ENCODE measurements around the gene FEM1B.
A peak's percentile ranks its signal among the peaks of the same experiment; 100 is the strongest.

The FEM1B gene

GRCh38 chr15:68299436-68299835 is 21.9 kb downstream of the FEM1B start:
- TF ChIP-seq, protein P1, sequence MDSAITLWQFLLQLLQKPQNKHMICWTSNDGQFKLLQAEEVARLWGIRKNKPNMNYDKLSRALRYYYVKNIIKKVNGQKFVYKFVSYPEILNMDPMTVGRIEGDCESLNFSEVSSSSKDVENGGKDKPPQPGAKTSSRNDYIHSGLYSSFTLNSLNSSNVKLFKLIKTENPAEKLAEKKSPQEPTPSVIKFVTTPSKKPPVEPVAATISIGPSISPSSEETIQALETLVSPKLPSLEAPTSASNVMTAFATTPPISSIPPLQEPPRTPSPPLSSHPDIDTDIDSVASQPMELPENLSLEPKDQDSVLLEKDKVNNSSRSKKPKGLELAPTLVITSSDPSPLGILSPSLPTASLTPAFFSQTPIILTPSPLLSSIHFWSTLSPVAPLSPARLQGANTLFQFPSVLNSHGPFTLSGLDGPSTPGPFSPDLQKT (IDR thresholded peaks at IDR 0.05; ENCODE audit: borderline replicate concordance, low read depth, low read length): no peak
- H3K4me3 ChIP-seq (ENCODE audit: low read depth, low read length): no peak overlapping the region
- H3K4me1 ChIP-seq (ENCODE audit: control insufficient read depth, insufficient read depth, low read length): no peaks in the 10 kb centered on the region
- no peak overlapping the region for H3K27ac ChIP-seq (ENCODE audit: extremely low read depth, low read depth, low read length)
- POLR2A ChIA-PET: interaction anchor here (0.6 kb wide), 1 partner anchor 12 kb away, joined by 7 read pairs; no protein-coding TSS in a partner anchor
- H3K36me3 ChIP-seq (ENCODE audit: control insufficient read depth in 2 of 2, insufficient read depth in 1 of 2, low read length in 2 of 2): peaks cover 5 to 7% of the 10 kb centered on the region in 2 experiments
- CTCF ChIA-PET: interaction anchor here (1.5 kb wide), 1 partner anchor 8 kb away, joined by 8 read pairs; no protein-coding TSS in a partner anchor
- no peaks in the 10 kb centered on the region for H3K9me3 ChIP-seq (ENCODE audit: control insufficient read depth, insufficient read depth, low read depth, low read length)

- Histone ChIP-seq H3K4me3 (ENCODE audit: low read depth, low read length) (no peak overlapping the region), H3K4me1 (ENCODE audit: control insufficient read depth, insufficient read depth, low read length) (no peaks in the 10 kb centered on the region)
- POLR2A ChIA-PET: no interaction called here
Observed at GRCh38 chr15:68300115-68300940, 22.8 kb downstream of the FEM1B start.

DNA sequence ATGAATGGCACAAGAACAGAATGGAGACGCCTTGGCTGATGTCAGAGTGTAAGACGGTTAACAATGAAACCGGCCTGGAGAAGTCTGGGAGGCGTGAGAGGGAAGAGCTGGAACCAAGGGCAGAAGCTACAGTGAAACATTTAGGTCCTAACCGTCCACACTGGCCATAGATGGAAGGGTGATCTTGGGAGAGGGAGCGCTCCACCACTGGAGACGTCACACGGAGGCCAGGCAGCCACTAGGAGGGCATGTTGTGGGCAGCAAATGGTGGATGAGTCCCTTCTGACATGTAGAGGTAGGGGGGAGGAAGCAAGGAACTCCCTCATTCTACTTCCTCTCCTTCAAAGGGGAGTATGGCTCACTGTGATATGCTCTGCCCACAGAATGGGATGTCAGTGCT is 23.8 kb downstream of the FEM1B start:
- H3K36me3 ChIP-seq (ENCODE audit: control insufficient read depth in 2 of 2, insufficient read depth in 1 of 2, low read length in 2 of 2): peaks cover 5 to 7% of the 10 kb centered on the region in 2 experiments
- no peaks in the 10 kb centered on the region for H3K9me3 ChIP-seq (ENCODE audit: control insufficient read depth, insufficient read depth, low read depth, low read length)
- TF ChIP-seq ZNF335 (tag by site-specific recombination; conservative IDR thresholded peaks at IDR 0.05) (no peak), SCRT1 (tag by site-specific recombination; IDR thresholded peaks at IDR 0.05; ENCODE audit: borderline replicate concordance) (no peak), ZNF777 (tag by site-specific recombination; IDR thresholded peaks at IDR 0.05; ENCODE audit: borderline replicate concordance) (no peak), ZFP3 (tag by site-specific recombination; IDR thresholded peaks at IDR 0.05; ENCODE audit: low read depth) (no peak), ZNF530 (tag by site-specific recombination; IDR thresholded peaks at IDR 0.05; ENCODE audit: low read depth) (no peak), ZNF202 (tag by site-specific recombination; IDR thresholded peaks at IDR 0.05; ENCODE audit: borderline replicate concordance) (no peak), ZNF664 (tag by site-specific recombination; IDR thresholded peaks at IDR 0.05) (no peak), ZBTB17 (tag by site-specific recombination; IDR thresholded peaks at IDR 0.05) (no peak), IKZF3 (tag by site-specific recombination; IDR thresholded peaks at IDR 0.05) (no peak), ZNF146 (tag by site-specific recombination; IDR thresholded peaks at IDR 0.05) (no peak), ZSCAN16 (tag by site-specific recombination; IDR thresholded peaks at IDR 0.05) (no peak), ZNF843 (tag by site-specific recombination; IDR thresholded peaks at IDR 0.05) (no peak), ZIC2 (tag by site-specific recombination; IDR thresholded peaks at IDR 0.05) (no peak), ZNF114 (tag by site-specific recombination; IDR thresholded peaks at IDR 0.05) (no peak), BCL11A (tag by site-specific recombination; IDR thresholded peaks at IDR 0.05; ENCODE audit: low read depth) (no peak), ZBTB20 (tag by site-specific recombination; IDR thresholded peaks at IDR 0.05) (no peak)
- TF ChIP-seq, protein P2, sequence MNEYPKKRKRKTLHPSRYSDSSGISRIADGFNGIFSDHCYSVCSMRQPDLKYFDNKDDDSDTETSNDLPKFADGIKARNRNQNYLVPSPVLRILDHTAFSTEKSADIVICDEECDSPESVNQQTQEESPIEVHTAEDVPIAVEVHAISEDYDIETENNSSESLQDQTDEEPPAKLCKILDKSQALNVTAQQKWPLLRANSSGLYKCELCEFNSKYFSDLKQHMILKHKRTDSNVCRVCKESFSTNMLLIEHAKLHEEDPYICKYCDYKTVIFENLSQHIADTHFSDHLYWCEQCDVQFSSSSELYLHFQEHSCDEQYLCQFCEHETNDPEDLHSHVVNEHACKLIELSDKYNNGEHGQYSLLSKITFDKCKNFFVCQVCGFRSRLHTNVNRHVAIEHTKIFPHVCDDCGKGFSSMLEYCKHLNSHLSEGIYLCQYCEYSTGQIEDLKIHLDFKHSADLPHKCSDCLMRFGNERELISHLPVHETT (tag by site-specific recombination; IDR thresholded peaks at IDR 0.05): no peak
- TF ChIP-seq, protein P3, sequence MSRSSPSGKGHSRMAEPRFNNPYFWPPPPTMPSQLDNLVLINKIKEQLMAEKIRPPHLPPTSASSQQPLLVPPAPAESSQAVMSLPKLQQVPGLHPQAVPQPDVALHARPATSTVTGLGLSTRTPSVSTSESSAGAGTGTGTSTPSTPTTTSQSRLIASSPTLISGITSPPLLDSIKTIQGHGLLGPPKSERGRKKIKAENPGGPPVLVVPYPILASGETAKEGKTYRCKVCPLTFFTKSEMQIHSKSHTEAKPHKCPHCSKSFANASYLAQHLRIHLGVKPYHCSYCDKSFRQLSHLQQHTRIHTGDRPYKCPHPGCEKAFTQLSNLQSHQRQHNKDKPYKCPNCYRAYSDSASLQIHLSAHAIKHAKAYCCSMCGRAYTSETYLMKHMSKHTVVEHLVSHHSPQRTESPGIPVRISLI (tag by site-specific recombination; IDR thresholded peaks at IDR 0.05): no peak
- H3K27ac ChIP-seq (ENCODE audit: extremely low read depth, low read depth, low read length): no peak overlapping the region
- no peaks in the 10 kb centered on the region for H3K4me1 ChIP-seq (ENCODE audit: control insufficient read depth, insufficient read depth, low read length)
- POLR2A ChIA-PET: no interaction called here
- H3K4me3 ChIP-seq (ENCODE audit: low read depth, low read length): no peak overlapping the region
- CTCF ChIA-PET: interaction anchor here (2.4 kb wide), 1 partner anchor 48 kb away, joined by 7 read pairs; no protein-coding TSS in a partner anchor

More at GRCh38 chr15:68300115-68300940, 22.8 kb downstream of the FEM1B start:
- TF ChIP-seq ZNF645 (tag by site-specific recombination; IDR thresholded peaks at IDR 0.05) (no peak), ZNF837 (tag by site-specific recombination; IDR thresholded peaks at IDR 0.05) (no peak), ZFP69B (tag by site-specific recombination; IDR thresholded peaks at IDR 0.05) (no peak), ZNF132 (tag by site-specific recombination; IDR thresholded peaks at IDR 0.05; ENCODE audit: borderline replicate concordance) (no peak), SCRT1 (tag by site-specific recombination; IDR thresholded peaks at IDR 0.05; ENCODE audit: borderline replicate concordance) (0 out of 2 replicates have a peak, but pooled peaks have one; percentile 26), ZNF23 (tag by site-specific recombination; IDR thresholded peaks at IDR 0.05; ENCODE audit: borderline replicate concordance) (no peak), EGR2 (tag by site-specific recombination; IDR thresholded peaks at IDR 0.05; ENCODE audit: low read depth) (no peak), SCRT2 (tag by site-specific recombination; IDR thresholded peaks at IDR 0.05) (peak; percentile 88), ZNF426 (tag by site-specific recombination; IDR thresholded peaks at IDR 0.05) (no peak)
- CTCF ChIA-PET: interaction anchor here (0.6 to 2.4 kb wide), 2 partner anchors 16 to 47 kb away, joined by 3 to 7 read pairs; no protein-coding TSS in a partner anchor
- H3K9me3 ChIP-seq (ENCODE audit: control insufficient read depth, insufficient read depth, low read depth, low read length): no peaks in the 10 kb centered on the region
- peaks cover 5 to 7% of the 10 kb centered on the region in 2 experiments for H3K36me3 ChIP-seq (ENCODE audit: control insufficient read depth in 2 of 2, insufficient read depth in 1 of 2, low read length in 2 of 2)
- H3K27ac ChIP-seq (ENCODE audit: extremely low read depth, low read depth, low read length): no peak overlapping the region
